Ovary (tissue), 9 donors: ENCODE results near the gene MYO1H. TPM values are rescaled to one million over a fixed set of nuclear protein-coding genes. Genes with fewer than 3 reads are reported as not detected.

Experiments used
- DNase-seq, 5 donors: peaks; one replicate each; pipeline ENCODE4 v3.0.0-alpha.2; 2019 to 2020
- H3K27ac ChIP-seq, 2 donors: fragments of 200-600 bp; one replicate each; pipeline versions ENCODE4 v1.5.1 to v1.8.0; 2019 to 2022
- H3K27me3 ChIP-seq: fragments of 200-600 bp; one replicate; pipeline ENCODE4 v1.8.0; 2022
- H3K36me3 ChIP-seq: fragments of 200-600 bp; sonication (generic); one replicate; pipeline ENCODE4 v1.5.1; 2019
- H3K4me1 ChIP-seq: one replicate; pipeline ENCODE4 v1.8.1; 2013; ENCODE audit warnings: mild to moderate bottlenecking, moderate library complexity; ENCODE audit not compliant: insufficient read depth
- H3K4me3 ChIP-seq: fragments of 200-600 bp; sonication (generic); one replicate; pipeline ENCODE4 v1.5.1; 2017
- H3K9me3 ChIP-seq, 2 donors: fragments of 200-600 bp in 1 of 2; sonication (generic) in 1 of 2; one replicate each; pipeline versions ENCODE4 v1.5.1 to v1.8.1; 2013 to 2019; ENCODE audit warnings: mild to moderate bottlenecking in 1 of 2, moderate library complexity in 1 of 2
- CTCF ChIP-seq, 3 donors: fragments of 450-650 bp in 2 of 3; fragments of 200-600 bp in 1 of 3; IDR thresholded peaks; one replicate each; pipeline versions ENCODE4 v1.5.1 to v1.8.0; 2016 to 2022; ENCODE audit warnings: antibody characterized with exemption in 3 of 3, mild to moderate bottlenecking in 1 of 3
- EP300 ChIP-seq: sonication (generic); formaldehyde crosslinking; IDR thresholded peaks from one replicate; pipeline ENCODE4 v1.6.1; 2017; ENCODE audit warnings: antibody characterized with exemption
- POLR2A ChIP-seq: fragments of 450-650 bp; IDR thresholded peaks from one replicate; pipeline ENCODE4 v1.6.1; 2017; ENCODE audit warnings: antibody characterized with exemption, mild to moderate bottlenecking, moderate library complexity
- whole genome bisulfite sequencing, 3 donors: extraction: QIAGEN DNeasy Blood & Tissue Kit in 1 of 3; methylation state at CpG; one replicate each; pipeline versions ENCODE4 v1.1.5 to v1.1.7; 2013 to 2017; 5-methylcytosine and 5-hydroxymethylcytosine counted together
- intact Hi-C, 4 donors: fragments of 100-400 bp; cut with DNase I; formaldehyde crosslinking; loops; one replicate each; pipeline versions ENCODE4 v1.11.0 to v1.15.1; 2022 to 2023
- polyA plus RNA-seq, 2 donors: library from polyadenylated mRNA; stranded (reverse); fragments of 200-250 nt in 1 of 2; fragments of 350-450 nt in 1 of 2; fragmentation: Illumina TruSeq in 1 of 2; extraction: RNeasy Lipid Tissue Mini Kit (QIAGEN cat#74804) in 1 of 2; gene quantifications; one replicate each; pipeline ENCODE4 v1.2.3, GENCODE V29; 2013 to 2014
- total RNA-seq, 7 donors: library from RNA; depleted of rRNA in 2 of 7; stranded (reverse); fragments of >200 nt in 2 of 7; fragmentation: NEBNext Ultra II Directional in 3 of 7; extraction: Animal tissue kit (Norgen Biotek cat#: 25700) in 3 of 7; gene quantifications; one replicate each; pipeline versions ENCODE4 v1.1.0 to v1.2.4, GENCODE V29; 2016 to 2023
- donor health status: DM: no; HTN: no; CAD: no; lungs with moderate emphysema.
- donor health status: DM: no; HTN: no; CAD: no.
- donor health status: Bipolar disorder and iron deficiency.
- donor health status: DM: yes; HTN: yes; CAD: no.
- donor health status: DM: no; HTN: no; CAD: no.
- donor health status: DM: yes; HTN: yes; CAD: no.

The MYO1H gene
- total and polyA plus RNA-seq, 9 donors = 0.12 to 0.34 (median 0.12) TPM; not detected in 6

GRCh38 chr12:109448707-109449390 lies 101.1 kb downstream of the MYO1H start:
- no peak for DNase-seq
- TF ChIP-seq POLR2A (no peak), CTCF (IDR thresholded peaks at IDR 0.05) (no peak), EP300 (no peak)
- no peaks in the 10 kb centered on the region for H3K9me3 ChIP-seq
- intact Hi-C loops = no loop called here
- H3K36me3 ChIP-seq = no peaks in the 10 kb centered on the region
- H3K4me1 ChIP-seq = no peaks in the 10 kb centered on the region
- WGBS, 3 donors = 93 to 94% (median 94%) methylated on average over 8 of the region's 8 CpGs
- no peak overlapping the region for H3K4me3 ChIP-seq
- H3K27me3 ChIP-seq = no peaks in the 10 kb centered on the region
- no peak overlapping the region for H3K27ac ChIP-seq

- no peaks in the 10 kb centered on the region for H3K36me3 ChIP-seq
- no peak overlapping the region for H3K4me3 ChIP-seq
- no peaks in the 10 kb centered on the region for H3K4me1 ChIP-seq
- no peaks in the 10 kb centered on the region for H3K9me3 ChIP-seq
- no peak overlapping the region for H3K27ac ChIP-seq
- WGBS, 3 donors = 83 to 88% (median 84%) methylated on average over 16 of the region's 16 CpGs
- TF ChIP-seq POLR2A (no peak), CTCF (IDR thresholded peaks at IDR 0.05) (no peak), EP300 (no peak)
- no peak for DNase-seq
- intact Hi-C loops = no loop called here
- H3K27me3 ChIP-seq = no peaks in the 10 kb centered on the region
Measured at GRCh38 chr12:109449845-109450532, 102.3 kb downstream of the MYO1H start.

GRCh38 chr12:109450980-109451379 lies 103.3 kb downstream of the MYO1H start:
- H3K36me3 ChIP-seq = no peaks in the 10 kb centered on the region
- no peaks in the 10 kb centered on the region for H3K9me3 ChIP-seq
- H3K4me1 ChIP-seq = no peaks in the 10 kb centered on the region
- 77 to 89% (median 78%) methylated on average over 4 of the region's 4 CpGs for WGBS, 3 donors
- H3K27ac ChIP-seq = no peak overlapping the region
- no peaks in the 10 kb centered on the region for H3K27me3 ChIP-seq
- intact Hi-C loops = no loop called here
- TF ChIP-seq CTCF (IDR thresholded peaks at IDR 0.05) (no peak), POLR2A (no peak), EP300 (no peak)
- H3K4me3 ChIP-seq = no peak overlapping the region
- DNase-seq = no peak

GRCh38 chr12:109451400-109451799 lies 103.7 kb downstream of the MYO1H start:
- WGBS, 3 donors = 85 to 91% (median 91%) methylated on average over 17 to 23 of the region's 23 CpGs
- Histone ChIP-seq H3K4me1 (no peaks in the 10 kb centered on the region), H3K36me3 (no peaks in the 10 kb centered on the region), H3K27ac (no peak overlapping the region), H3K9me3 (no peaks in the 10 kb centered on the region), H3K4me3 (no peak overlapping the region), H3K27me3 (no peaks in the 10 kb centered on the region)
- intact Hi-C loops = no loop called here
- no peak for DNase-seq
- no peak for TF ChIP-seq POLR2A
- TF ChIP-seq CTCF (IDR thresholded peaks at IDR 0.05) = no peak
- TF ChIP-seq EP300 = no peak
